ENCODE results near the gene PTPRG.

GRCh38 chr3:61899700-61900462 is 338.5 kb downstream of the PTPRG start:
- TF ChIP-seq CTCF (conservative IDR thresholded peaks at IDR 0.05; ENCODE audit: low read length) (no peak), EZH2phosphoT487 (IDR thresholded peaks at IDR 0.05; ENCODE audit: borderline replicate concordance) (no peak)

All from Loucy (cell line).